ENCODE data around the gene ABCA8.
"Not testable (repeated sequence)": the region's sequence is repeated elsewhere in the genome, so short reads cannot be mapped to it uniquely, and the experiment has no call there.

The ABCA8 gene

DNA sequence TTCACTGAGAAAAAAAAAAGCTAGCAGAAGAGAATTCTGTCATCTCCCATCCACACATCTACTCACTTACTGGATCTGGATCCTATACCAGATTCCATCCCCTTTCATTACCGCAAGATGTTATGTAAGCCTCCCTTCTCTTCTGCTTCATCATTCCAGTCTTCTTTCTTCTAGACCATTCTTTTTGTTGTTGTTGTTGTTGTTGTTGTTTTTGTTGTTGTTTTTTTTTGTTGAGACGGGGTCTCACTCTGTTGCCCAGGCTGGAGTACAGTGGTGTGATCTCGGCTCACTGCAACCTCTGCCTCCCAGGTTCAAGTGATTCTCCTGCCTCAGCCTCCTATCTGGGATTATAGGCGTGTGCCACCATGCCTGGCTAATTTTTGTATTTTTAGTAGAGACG, 131.0 kb downstream of the ABCA8 start:
- not testable (repeated sequence) for DNase-seq

DNA sequence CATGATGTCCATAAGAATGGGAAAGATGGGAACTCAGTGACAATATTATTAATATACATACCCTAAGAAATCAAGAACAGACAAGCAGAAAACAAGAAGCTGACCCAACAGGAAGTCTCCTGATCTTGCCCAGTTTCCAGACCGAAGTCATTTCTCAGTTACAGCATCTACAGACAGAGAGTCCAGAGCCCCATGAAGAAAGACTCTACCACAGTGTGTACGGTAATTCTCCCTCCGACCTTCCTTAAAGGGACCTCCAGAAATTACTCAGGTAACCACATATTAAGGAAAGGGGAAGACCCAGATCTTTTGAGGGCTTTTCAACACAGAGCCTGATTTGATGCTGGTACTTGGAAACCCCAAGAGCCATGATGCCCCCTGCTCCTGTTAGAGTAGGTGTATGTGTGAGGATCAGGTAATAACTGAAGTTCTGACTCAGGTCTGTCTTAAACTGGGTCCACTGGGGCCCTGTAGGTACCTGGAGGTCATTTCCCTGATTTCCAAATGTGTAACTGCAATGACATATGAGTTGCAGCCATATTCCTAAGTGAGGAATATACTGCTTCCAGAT, 132.4 kb downstream of the ABCA8 start:
- DNase-seq: no peak

DNA sequence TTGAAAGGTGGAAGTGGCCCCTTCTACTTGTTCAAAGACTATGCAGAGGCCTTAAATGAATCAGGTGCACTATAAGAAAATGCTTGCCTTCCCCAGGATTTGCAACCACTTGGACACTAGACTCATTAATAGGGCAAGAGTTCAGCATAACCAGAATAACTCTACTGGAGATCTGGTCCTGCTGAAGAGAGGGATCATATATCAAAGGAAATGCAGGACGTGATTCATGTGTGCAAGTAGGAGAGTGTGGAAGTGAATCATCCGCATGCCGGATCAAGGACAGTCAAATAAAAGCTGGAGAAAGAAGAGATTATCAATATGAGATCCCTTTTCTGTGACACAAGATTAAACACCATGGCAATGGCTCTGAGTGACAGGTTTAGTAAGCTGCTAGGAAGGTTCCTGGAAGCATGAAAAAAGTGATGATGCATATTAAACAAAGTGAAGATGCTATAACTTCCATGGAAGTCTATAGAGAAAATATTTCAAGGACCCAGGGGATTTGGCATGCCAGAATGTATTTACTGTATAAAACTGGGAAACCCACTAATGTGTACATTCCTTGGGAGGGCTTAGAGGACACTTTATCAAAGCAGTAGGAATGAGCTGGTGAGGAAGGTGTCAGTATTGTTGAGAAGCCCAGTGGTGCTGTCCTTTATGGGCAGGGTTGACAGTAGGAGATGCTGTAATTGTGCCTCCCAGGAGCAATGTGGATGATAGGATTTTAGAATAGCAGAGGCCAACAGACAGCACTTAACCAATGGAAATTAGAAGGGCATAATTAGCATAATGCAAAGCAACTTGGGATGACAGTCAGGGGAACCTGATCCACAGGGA, 133.1 kb downstream of the ABCA8 start:
- peak; percentile 87 for DNase-seq

DNA sequence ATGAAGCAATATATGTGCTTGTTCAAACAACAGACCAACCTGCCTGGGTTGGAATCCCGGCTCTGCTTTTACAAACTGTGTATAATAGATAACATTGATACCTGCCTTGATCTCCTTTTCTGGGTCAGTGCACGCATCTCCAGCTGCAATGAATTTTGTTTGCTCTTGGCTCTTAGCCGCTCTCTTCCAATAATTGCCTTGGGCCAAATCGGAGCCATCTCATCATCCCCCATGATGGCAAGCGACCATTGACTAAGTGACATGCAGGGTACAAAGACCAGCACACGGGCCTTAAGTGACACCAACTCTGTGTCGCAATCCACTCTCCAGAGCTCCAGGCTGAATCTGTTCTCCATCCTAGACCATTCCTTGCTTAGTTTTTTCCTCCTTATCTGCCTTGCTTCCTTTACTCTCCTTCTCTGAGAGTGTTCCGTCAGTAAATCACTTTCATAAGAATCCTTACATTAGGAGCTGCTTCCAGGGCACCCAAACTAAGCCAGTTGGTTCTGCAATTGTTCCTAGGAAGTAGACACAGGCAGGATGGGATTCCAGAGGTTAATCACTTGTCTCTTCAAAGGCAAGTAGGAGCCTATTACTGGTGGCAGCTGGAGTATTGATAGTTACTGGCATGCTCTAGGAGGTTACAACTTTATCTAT, 134.2 kb downstream of the ABCA8 start:
- no peak for DNase-seq

GRCh38 chr17:68820476-68820824, 134.7 kb downstream of the ABCA8 start:
- DNase-seq: no peak

DNA sequence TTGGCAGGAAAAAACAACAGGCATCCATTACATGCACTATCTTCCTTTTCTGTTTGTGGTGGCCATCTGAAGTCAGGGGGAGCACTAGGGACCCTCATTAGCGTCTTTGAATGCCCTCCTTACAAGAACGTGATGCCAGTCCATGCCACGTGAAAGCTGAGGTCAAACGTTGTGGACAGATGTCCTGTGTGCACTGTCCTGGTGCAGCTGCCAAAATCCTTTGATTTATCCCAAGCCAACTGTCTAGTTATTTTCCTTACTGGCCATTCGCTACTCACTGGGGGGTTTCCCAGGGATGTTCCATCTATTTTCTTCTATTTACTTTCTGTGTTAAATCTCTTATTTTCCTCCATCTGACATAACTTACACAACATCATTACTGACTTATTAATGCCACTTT, 135.7 kb downstream of the ABCA8 start:
- DNase-seq: no peak
